NCI-H345 treated with DMSO at 0.1 percent for 48 hours (cell line): ENCODE results near the gene SHROOM1.
"Not testable (repeated sequence)": the region's sequence is repeated elsewhere in the genome, so short reads cannot be mapped to it uniquely, and the experiment has no call there.

Source experiments
- DNase-seq: peaks from one replicate; lab custom pipeline; 2025; ENCODE audit not compliant: unreplicated experiment; lab: John Stamatoyannopoulos, UW

The SHROOM1 gene

GRCh38 chr5:132830436-132831094, at the start of gene SHROOM1:
TSS of gene SHROOM1 (minus strand) at chr5:132830647. CDS start at chr5:132826140, 4,507 bp downstream.
- no peak for DNase-seq

GRCh38 chr5:132877938-132878337, 47.5 kb upstream of the SHROOM1 start:
- peak; percentile 17 for DNase-seq

GRCh38 chr5:132877466-132877865, 47.0 kb upstream of the SHROOM1 start:
- no peak for DNase-seq

- DNase-seq: no peak
Measured at GRCh38 chr5:132876020-132876759, 45.7 kb upstream of the SHROOM1 start.

- DNase-seq: no peak
Measured at GRCh38 chr5:132873930-132874271, 43.5 kb upstream of the SHROOM1 start.

GRCh38 chr5:132873119-132873929, 42.9 kb upstream of the SHROOM1 start, which contains the start of gene LEAP2:
TSS of gene LEAP2 (plus strand) at chr5:132873668. CDS start at chr5:132873695, 27 bp downstream.
- DNase-seq: no peak

GRCh38 chr5:132872788-132873118, 42.3 kb upstream of the SHROOM1 start:
- DNase-seq: no peak

GRCh38 chr5:132871459-132872284, 41.2 kb upstream of the SHROOM1 start:
- DNase-seq: no peak

- no peak for DNase-seq
Measured at GRCh38 chr5:132870801-132871200, 40.4 kb upstream of the SHROOM1 start.

- no peak for DNase-seq
Measured at GRCh38 chr5:132868754-132869153, 38.3 kb upstream of the SHROOM1 start.

GRCh38 chr5:132867046-132867451, 36.6 kb upstream of the SHROOM1 start:
- no peak for DNase-seq

GRCh38 chr5:132866342-132867045, 36.0 kb upstream of the SHROOM1 start, which contains the start of the genes GDF9 and UQCRQ:
TSS of gene GDF9 (minus strand) at chr5:132866469. CDS start at chr5:132864533, 1,936 bp downstream.
TSS of gene UQCRQ (plus strand) at chr5:132866642. CDS start at chr5:132866882, 240 bp downstream.
- peak; percentile 91 for DNase-seq

GRCh38 chr5:132865668-132866341, 35.4 kb upstream of the SHROOM1 start:
- no peak for DNase-seq

GRCh38 chr5:132860742-132861141, 30.3 kb upstream of the SHROOM1 start:
- no peak for DNase-seq

- DNase-seq: no peak
Measured at GRCh38 chr5:132859889-132860437, 29.5 kb upstream of the SHROOM1 start.

- no peak for DNase-seq
Measured at GRCh38 chr5:132856011-132856410, 25.6 kb upstream of the SHROOM1 start.

GRCh38 chr5:132854992-132855391, 24.5 kb upstream of the SHROOM1 start:
- not testable (repeated sequence) for DNase-seq

- no peak for DNase-seq
Measured at GRCh38 chr5:132854301-132854700, 23.9 kb upstream of the SHROOM1 start.

GRCh38 chr5:132853790-132854189, 23.3 kb upstream of the SHROOM1 start:
- DNase-seq: no peak
